Measurements from ENCODE around the gene KIF26B. TPM values are rescaled to one million over a fixed set of nuclear protein-coding genes. Genes with fewer than 3 reads are reported as not detected.

Gene KIF26B
- total RNA-seq, 1 donor from 2014 or later = 8.8 TPM

DNA sequence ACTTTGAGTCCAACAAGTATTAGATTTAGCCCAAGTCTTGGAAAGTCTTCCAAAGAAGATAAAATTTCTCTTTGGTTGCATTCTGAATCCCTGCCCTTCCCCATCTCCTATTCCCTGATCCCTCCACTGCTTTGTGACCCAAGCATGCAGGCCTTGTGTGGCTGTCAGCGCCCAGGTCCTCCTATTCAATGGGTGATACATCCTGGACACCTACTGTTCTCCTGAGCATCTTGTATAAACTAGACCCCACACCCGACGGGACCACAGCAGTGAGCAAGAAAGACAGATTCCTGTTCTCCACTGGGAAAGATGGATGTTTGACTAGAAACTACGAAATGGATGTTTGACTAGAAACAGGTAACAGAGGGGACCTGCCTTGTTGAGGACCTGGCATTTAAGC, 136.6 kb downstream of the KIF26B start:
- Mint-ChIP-seq H3K27me3 (ENCODE audit: unreplicated experiment) (no peaks in the 10 kb centered on the region), H3K4me3 (ENCODE audit: unreplicated experiment) (no peak overlapping the region), H3K9me3 (ENCODE audit: unreplicated experiment) (no peaks in the 10 kb centered on the region), H3K36me3 (ENCODE audit: unreplicated experiment) (no peaks in the 10 kb centered on the region), H3K4me1 (ENCODE audit: unreplicated experiment) (no peaks in the 10 kb centered on the region), H3K27ac (ENCODE audit: unreplicated experiment) (no peak overlapping the region)
- DNase-seq (ENCODE audit: extremely low spot score, unreplicated experiment) = no peak
- TF ChIP-seq, protein P1, sequence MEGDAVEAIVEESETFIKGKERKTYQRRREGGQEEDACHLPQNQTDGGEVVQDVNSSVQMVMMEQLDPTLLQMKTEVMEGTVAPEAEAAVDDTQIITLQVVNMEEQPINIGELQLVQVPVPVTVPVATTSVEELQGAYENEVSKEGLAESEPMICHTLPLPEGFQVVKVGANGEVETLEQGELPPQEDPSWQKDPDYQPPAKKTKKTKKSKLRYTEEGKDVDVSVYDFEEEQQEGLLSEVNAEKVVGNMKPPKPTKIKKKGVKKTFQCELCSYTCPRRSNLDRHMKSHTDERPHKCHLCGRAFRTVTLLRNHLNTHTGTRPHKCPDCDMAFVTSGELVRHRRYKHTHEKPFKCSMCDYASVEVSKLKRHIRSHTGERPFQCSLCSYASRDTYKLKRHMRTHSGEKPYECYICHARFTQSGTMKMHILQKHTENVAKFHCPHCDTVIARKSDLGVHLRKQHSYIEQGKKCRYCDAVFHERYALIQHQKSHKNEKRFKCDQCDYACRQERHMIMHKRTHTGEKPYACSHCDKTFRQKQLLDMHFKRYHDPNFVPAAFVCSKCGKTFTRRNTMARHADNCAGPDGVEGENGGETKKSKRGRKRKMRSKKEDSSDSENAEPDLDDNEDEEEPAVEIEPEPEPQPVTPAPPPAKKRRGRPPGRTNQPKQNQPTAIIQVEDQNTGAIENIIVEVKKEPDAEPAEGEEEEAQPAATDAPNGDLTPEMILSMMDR (IDR thresholded peaks at IDR 0.05) = no peak

DNA sequence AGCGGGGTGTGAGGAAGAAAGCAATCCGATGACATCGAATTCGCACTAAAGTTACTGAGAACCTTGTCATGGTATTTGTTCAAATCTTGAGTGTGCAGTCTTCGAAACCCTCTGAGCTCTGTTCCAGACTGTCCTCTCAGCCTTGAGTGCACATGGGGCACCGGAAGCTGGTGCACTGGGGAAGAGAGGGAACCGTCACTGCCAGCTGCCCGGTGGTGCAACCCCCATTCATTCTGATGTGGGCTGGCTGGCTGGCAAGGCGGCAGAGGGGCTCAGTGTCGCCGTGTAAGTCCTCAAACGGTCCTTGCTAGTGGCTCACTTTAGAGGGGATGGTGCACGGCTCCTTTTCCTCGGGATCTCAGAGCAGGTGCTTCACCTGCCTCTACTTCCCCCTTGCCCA, 137.4 kb downstream of the KIF26B start:
- Mint-ChIP-seq H3K36me3 (ENCODE audit: unreplicated experiment) (no peaks in the 10 kb centered on the region), H3K9me3 (ENCODE audit: unreplicated experiment) (no peaks in the 10 kb centered on the region), H3K4me1 (ENCODE audit: unreplicated experiment) (no peaks in the 10 kb centered on the region), H3K27ac (ENCODE audit: unreplicated experiment) (no peak overlapping the region), H3K27me3 (ENCODE audit: unreplicated experiment) (peaks cover 2% of the 10 kb centered on the region), H3K4me3 (ENCODE audit: unreplicated experiment) (no peak overlapping the region)
- DNase-seq (ENCODE audit: extremely low spot score, unreplicated experiment) = no peak
- TF ChIP-seq, protein P1 (IDR thresholded peaks at IDR 0.05) = no peak

DNA sequence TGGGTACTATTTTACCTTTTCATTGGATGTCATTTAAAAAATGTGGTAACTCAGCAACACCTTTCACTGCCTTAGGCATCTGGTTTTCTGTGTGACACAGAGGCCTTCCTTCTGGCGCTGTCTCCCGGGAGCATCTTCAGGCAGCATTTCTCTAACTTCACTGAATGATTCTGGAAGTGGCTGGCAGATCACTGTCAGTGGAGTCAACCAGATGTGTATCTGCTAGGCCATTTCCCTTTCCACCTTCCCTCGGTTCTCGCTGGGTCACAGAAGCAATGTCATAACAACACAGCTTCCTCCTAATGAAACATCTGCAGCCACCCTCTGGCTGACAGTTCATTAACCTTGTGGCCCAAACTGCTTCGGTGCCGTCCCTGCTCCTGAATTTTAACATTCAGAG, 137.8 kb downstream of the KIF26B start:
- TF ChIP-seq, protein P1 (IDR thresholded peaks at IDR 0.05) = no peak
- Mint-ChIP-seq H3K27ac (ENCODE audit: unreplicated experiment) (no peak overlapping the region), H3K36me3 (ENCODE audit: unreplicated experiment) (no peaks in the 10 kb centered on the region), H3K27me3 (ENCODE audit: unreplicated experiment) (peaks cover 2% of the 10 kb centered on the region), H3K9me3 (ENCODE audit: unreplicated experiment) (no peaks in the 10 kb centered on the region), H3K4me3 (ENCODE audit: unreplicated experiment) (no peak overlapping the region), H3K4me1 (ENCODE audit: unreplicated experiment) (no peaks in the 10 kb centered on the region)
- DNase-seq (ENCODE audit: extremely low spot score, unreplicated experiment) = no peak

DNA sequence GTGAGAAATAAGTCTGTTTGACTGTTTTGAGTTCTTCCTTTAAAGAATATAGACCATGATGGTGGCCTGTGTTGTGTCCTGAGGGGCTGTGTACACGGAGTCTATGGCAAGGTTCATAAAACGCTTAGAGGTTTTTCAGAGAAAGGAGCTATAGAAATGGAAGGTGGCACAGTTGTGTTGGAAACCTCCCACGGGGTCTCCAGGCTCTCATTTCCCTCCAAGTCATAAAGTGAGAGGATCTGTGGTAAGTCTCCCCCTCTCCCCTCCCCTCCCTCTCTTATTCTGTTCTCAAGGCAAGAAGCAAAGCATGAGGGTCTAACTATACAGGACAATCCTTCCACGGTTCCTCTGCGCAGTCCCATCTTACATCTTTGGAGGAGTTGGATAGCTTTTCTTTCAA, 139.2 kb downstream of the KIF26B start:
- H3K4me1 Mint-ChIP-seq (ENCODE audit: unreplicated experiment) = no peaks in the 10 kb centered on the region
- no peaks in the 10 kb centered on the region for H3K36me3 Mint-ChIP-seq (ENCODE audit: unreplicated experiment)
- peaks cover 2% of the 10 kb centered on the region for H3K27me3 Mint-ChIP-seq (ENCODE audit: unreplicated experiment)
- H3K9me3 Mint-ChIP-seq (ENCODE audit: unreplicated experiment) = no peaks in the 10 kb centered on the region
- no peak overlapping the region for H3K4me3 Mint-ChIP-seq (ENCODE audit: unreplicated experiment)
- DNase-seq (ENCODE audit: extremely low spot score, unreplicated experiment) = no peak
- H3K27ac Mint-ChIP-seq (ENCODE audit: unreplicated experiment) = no peak overlapping the region
- TF ChIP-seq, protein P1 (IDR thresholded peaks at IDR 0.05) = no peak

DNA sequence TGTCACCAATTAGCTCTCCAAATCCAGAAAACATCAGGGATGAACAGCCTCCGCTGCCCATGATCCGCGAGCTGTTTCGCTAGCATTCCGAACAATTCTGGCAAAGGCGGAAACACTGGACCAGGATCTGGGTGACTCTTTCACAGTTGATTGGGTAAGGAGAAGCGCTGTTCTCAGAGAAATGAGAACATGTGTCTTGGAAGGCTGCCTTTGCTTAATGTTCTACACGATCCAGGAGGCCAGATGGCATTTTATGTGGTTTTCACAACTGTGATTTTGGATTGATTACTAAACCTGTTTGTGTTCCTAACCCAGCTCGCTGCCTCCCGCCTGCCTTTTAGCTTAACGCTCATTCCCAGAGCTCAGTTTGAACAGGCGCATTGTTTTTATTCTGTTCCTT, 144.0 kb downstream of the KIF26B start:
- H3K36me3 Mint-ChIP-seq (ENCODE audit: unreplicated experiment) = no peaks in the 10 kb centered on the region
- no peaks in the 10 kb centered on the region for H3K4me1 Mint-ChIP-seq (ENCODE audit: unreplicated experiment)
- peaks cover 2% of the 10 kb centered on the region for H3K27me3 Mint-ChIP-seq (ENCODE audit: unreplicated experiment)
- TF ChIP-seq, protein P1 (IDR thresholded peaks at IDR 0.05) = no peak
- no peak for DNase-seq (ENCODE audit: extremely low spot score, unreplicated experiment)
- no peaks in the 10 kb centered on the region for H3K9me3 Mint-ChIP-seq (ENCODE audit: unreplicated experiment)
- no peak overlapping the region for H3K4me3 Mint-ChIP-seq (ENCODE audit: unreplicated experiment)
- no peak overlapping the region for H3K27ac Mint-ChIP-seq (ENCODE audit: unreplicated experiment)

All from osteocyte (in vitro differentiated cells).